ENCODE data around the gene AMPD3. TPM values are rescaled to one million over a fixed set of nuclear protein-coding genes. Genes with fewer than 3 reads are reported as not detected.

Gene AMPD3
- total RNA-seq, 2 experiments from 2014 or later, result 13.2 to 14.1 TPM

DNA sequence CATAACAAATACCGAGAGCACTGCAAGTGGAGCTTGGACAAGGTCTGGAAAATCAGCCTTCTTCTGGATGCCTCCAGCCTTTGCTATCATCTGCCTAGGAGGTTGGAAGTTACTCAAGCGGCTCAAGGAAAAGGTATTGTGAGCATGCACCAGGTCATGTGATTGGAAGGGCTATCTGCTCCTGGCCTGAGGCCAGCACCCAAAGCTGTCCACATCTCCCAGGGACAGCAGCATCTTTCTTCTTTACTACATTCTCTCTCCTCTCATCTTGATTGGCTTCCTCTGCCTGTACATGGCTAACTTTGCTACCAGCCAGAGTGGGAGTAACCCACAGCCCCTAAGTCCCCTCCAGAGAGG is 44.2 kb upstream of the AMPD3 start:
- POLR2A ChIA-PET, result interaction anchor here (0.8 kb wide), 1 partner anchor 76 kb away, joined by 3 read pairs; no protein-coding TSS in a partner anchor
- no peaks in the 10 kb centered on the region for H3K27me3 ChIP-seq (ENCODE audit: control insufficient read depth in 1 of 2, insufficient read depth in 2 of 2, low read length in 2 of 2)
- H3K4me3 ChIP-seq (ENCODE audit: low read length), result no peak overlapping the region
- DNase-seq (no peak), ATAC-seq (ENCODE audit: poor library complexity) (no peak)
- CTCF ChIA-PET, result interaction anchor here (1.2 kb wide), 1 partner anchor 8 kb away, joined by 3 read pairs; no protein-coding TSS in a partner anchor
- Mint-ChIP-seq H3K27me3 (no peaks in the 10 kb centered on the region), H3K9me3 (no peaks in the 10 kb centered on the region), H3K36me3 (ENCODE audit: low read depth) (no peaks in the 10 kb centered on the region), H3K27ac (no peak overlapping the region), H3K4me3 (no peak overlapping the region), H3K4me1 (ENCODE audit: low read depth) (peaks cover 60% of the 10 kb centered on the region)
- no peaks in the 10 kb centered on the region for H3K9me3 ChIP-seq (ENCODE audit: control insufficient read depth in 1 of 2, insufficient read depth in 1 of 2, low read length in 2 of 2)
- TF ChIP-seq CTCF (IDR thresholded peaks at IDR 0.05), result no peak
- no peaks in the 10 kb centered on the region for H3K36me3 ChIP-seq (ENCODE audit: insufficient read depth, low read length)
- no peak overlapping the region for H3K27ac ChIP-seq (ENCODE audit: low read depth in 1 of 2, low read length in 2 of 2)
- peaks cover 31% of the 10 kb centered on the region for H3K4me1 ChIP-seq (ENCODE audit: insufficient read depth, low read length)
- intact Hi-C loops (cut with DNase I, micrococcal nuclease), result loop anchor here in 1 of 2 experiments (5.0 kb wide), 1 partner anchor 91 kb away; no protein-coding TSS in a partner anchor

DNA sequence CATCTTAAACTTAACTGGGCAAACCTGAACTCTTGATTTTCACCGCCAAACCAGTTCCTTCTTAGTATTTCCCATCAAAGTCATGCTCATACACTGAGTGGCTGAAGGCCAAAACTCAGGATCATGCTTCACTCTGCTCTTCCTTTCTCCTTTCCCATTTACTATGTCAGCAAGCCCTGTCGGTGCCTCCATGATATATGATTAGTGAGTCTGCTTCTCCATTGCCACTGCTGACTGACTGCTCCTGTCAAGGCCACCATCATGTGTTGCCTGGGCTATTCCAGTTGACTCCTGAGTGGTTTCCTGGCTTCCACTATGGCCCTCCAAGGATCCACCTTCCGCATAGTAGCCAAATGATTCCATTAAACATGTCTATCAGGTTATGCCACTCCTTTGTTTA is 42.8 kb upstream of the AMPD3 start:
- ChIA-PET POLR2A (no interaction called here), CTCF (no interaction called here)
- Mint-ChIP-seq H3K4me3 (no peak overlapping the region), H3K27ac (no peak overlapping the region), H3K27me3 (no peaks in the 10 kb centered on the region), H3K9me3 (no peaks in the 10 kb centered on the region), H3K4me1 (ENCODE audit: low read depth) (peaks cover 56% of the 10 kb centered on the region), H3K36me3 (ENCODE audit: low read depth) (no peaks in the 10 kb centered on the region)
- intact Hi-C loops (cut with DNase I, micrococcal nuclease), result loop anchor here (2.0 to 5.0 kb wide), 4 partner anchors 47 to 323 kb away; no protein-coding TSS in a partner anchor
- Histone ChIP-seq H3K4me1 (ENCODE audit: insufficient read depth, low read length) (peaks cover 32% of the 10 kb centered on the region), H3K4me3 (ENCODE audit: low read length) (no peak overlapping the region), H3K36me3 (ENCODE audit: insufficient read depth, low read length) (no peaks in the 10 kb centered on the region), H3K27me3 (ENCODE audit: control insufficient read depth in 1 of 2, insufficient read depth in 2 of 2, low read length in 2 of 2) (no peaks in the 10 kb centered on the region), H3K27ac (ENCODE audit: low read depth in 1 of 2, low read length in 2 of 2) (no peak overlapping the region), H3K9me3 (ENCODE audit: control insufficient read depth in 1 of 2, insufficient read depth in 1 of 2, low read length in 2 of 2) (no peaks in the 10 kb centered on the region)
- no peak for TF ChIP-seq CTCF (IDR thresholded peaks at IDR 0.05)
- no peak for DNase-seq
- no peak for ATAC-seq (ENCODE audit: poor library complexity)

DNA sequence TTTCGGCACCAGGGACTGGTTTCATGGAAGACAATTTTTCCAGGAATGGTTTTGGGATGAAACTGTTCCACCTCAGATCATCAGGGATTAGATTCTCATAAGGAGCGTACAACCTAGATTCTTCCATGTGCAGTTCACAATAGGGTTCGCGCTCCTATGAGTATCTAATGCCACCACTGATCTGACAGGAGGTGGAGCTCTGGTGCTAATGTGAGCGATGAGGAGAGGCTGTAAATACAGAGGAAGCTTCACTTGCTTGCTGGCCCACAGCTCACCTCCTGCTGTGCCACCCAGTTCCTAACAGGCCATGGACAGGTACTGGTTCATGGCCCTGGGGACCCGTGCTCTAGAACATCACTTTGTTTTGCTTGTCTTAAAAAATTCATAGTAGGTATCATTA is 41.8 kb upstream of the AMPD3 start:
- intact Hi-C loops (cut with DNase I, micrococcal nuclease), result loop anchor here (1.0 to 5.0 kb wide), 7 partner anchors 46 to 322 kb away; no protein-coding TSS in a partner anchor
- peak; percentile 61 for TF ChIP-seq CTCF (IDR thresholded peaks at IDR 0.05)
- Mint-ChIP-seq H3K4me3 (no peak overlapping the region), H3K27me3 (no peaks in the 10 kb centered on the region), H3K9me3 (no peaks in the 10 kb centered on the region), H3K27ac (no peak overlapping the region), H3K4me1 (ENCODE audit: low read depth) (peaks cover 50% of the 10 kb centered on the region), H3K36me3 (ENCODE audit: low read depth) (no peaks in the 10 kb centered on the region)
- ATAC-seq (ENCODE audit: poor library complexity) (peak; percentile 92), DNase-seq (peak; percentile 20 to 78 (median 44))
- Histone ChIP-seq H3K4me1 (ENCODE audit: insufficient read depth, low read length) (peaks cover 32% of the 10 kb centered on the region), H3K36me3 (ENCODE audit: insufficient read depth, low read length) (no peaks in the 10 kb centered on the region), H3K4me3 (ENCODE audit: low read length) (no peak overlapping the region), H3K27me3 (ENCODE audit: control insufficient read depth in 1 of 2, insufficient read depth in 2 of 2, low read length in 2 of 2) (no peaks in the 10 kb centered on the region), H3K27ac (ENCODE audit: low read depth in 1 of 2, low read length in 2 of 2) (no peak overlapping the region), H3K9me3 (ENCODE audit: control insufficient read depth in 1 of 2, insufficient read depth in 1 of 2, low read length in 2 of 2) (no peaks in the 10 kb centered on the region)
- CTCF ChIA-PET, result interaction anchor here (0.6 to 2.8 kb wide), 19 partner anchors 14 to 320 kb away, joined by 3 to 13 read pairs (median 4); partner anchors contain the start of genes AMPD3 and RNF141
- POLR2A ChIA-PET, result interaction anchor here (0.6 to 2.8 kb wide), 10 partner anchors 38 to 445 kb away, joined by 3 to 13 read pairs (median 4); partner anchors contain the start of genes AMPD3, CTR9, EIF4G2 and RNF141

Data from CD4-positive, alpha-beta T cell (primary cell).